HCT116 (cell line): Measurements from ENCODE around the gene PANK1. TPM values are rescaled to one million over a fixed set of nuclear protein-coding genes. Genes with fewer than 3 reads are reported as not detected.

Experiments used
- ATAC-seq: fragments of 200-7000 bp; cut with Tn5 transposase; 2 replicates; pipeline ENCODE4 v1.9.1; 2020; ENCODE audit warnings: mild to moderate bottlenecking, moderate library complexity
- BruUV-seq: library from RNA; stranded (reverse); fragments of 400-500 nt; replicated peaks from 2 replicates; lab custom pipeline; 2021; lab: Mats Ljungman, UMichigan
- CTCF ChIA-PET: fragments of 300-600 bp; sonication (Branson Sonifier 250); formaldehyde crosslinking; loops from one replicate; lab custom pipeline; 2021; ENCODE audit warnings: antibody characterized with exemption; lab: Charles Lee
- POLR2A ChIA-PET: fragments of 300-600, 350-600 bp; sonication (Branson Sonifier 250); formaldehyde crosslinking; loops from one replicate; lab custom pipeline; 2021; ENCODE audit warnings: antibody characterized with exemption; lab: Charles Lee
- RAD21 ChIA-PET, 2 experiments: fragments of 300-600 bp; sonication (Branson Sonifier 250); formaldehyde crosslinking; loops; one replicate each; lab custom pipeline; 2023; ENCODE audit warnings: low total read pairs in 2 of 2; ENCODE audit not compliant: uncharacterized antibody in 2 of 2, unreplicated experiment in 2 of 2, low non-redundant PET in 1 of 2; lab: Charles Lee
- DNase-seq: peaks from one replicate; pipeline ENCODE4 v3.0.0-alpha.2; 2010; ENCODE audit warnings: low read depth, low spot score
- H2AFZ ChIP-seq: fragments of 200-600 bp; shearing (Covaris generic), sonication (generic); 2 replicates; pipeline ENCODE4 v1.6.1; 2017; ENCODE audit warnings: low read depth, mixed run types, mixed read lengths, antibody characterized with exemption, low read length; ENCODE audit not compliant: poor library complexity, severe bottlenecking
- H3K27ac ChIP-seq: 2 replicates; pipeline ENCODE4 v1.5.1; 2012; ENCODE audit warnings: low read depth, low read length
- H3K27me3 ChIP-seq: fragments of 200-600 bp; sonication (generic); 2 replicates; pipeline ENCODE4 v1.6.1; 2016; ENCODE audit warnings: mixed run types, low read length, mixed read lengths; ENCODE audit not compliant: insufficient read depth
- H3K36me3 ChIP-seq, 2 experiments: fragments of 200-500 bp in 1 of 2; fragments of 200-600 bp in 1 of 2; sonication (Bioruptor generic) in 1 of 2; sonication (generic) in 1 of 2; 2 replicates each; pipeline versions ENCODE4 v1.5.1 to v1.6.1; 2014 to 2016; ENCODE audit warnings: low read length in 2 of 2, inconsistent platforms in 1 of 2, mixed read lengths in 1 of 2, mixed run types in 1 of 2; ENCODE audit not compliant: insufficient read depth in 2 of 2, control insufficient read depth in 1 of 2
- H3K4me1 ChIP-seq, 2 experiments: fragments of 200-600 bp in 1 of 2; sonication (generic) in 1 of 2; 2 replicates each; pipeline versions ENCODE4 v1.5.1 to v1.6.1; 2012 to 2017; ENCODE audit warnings: low read length in 2 of 2, inconsistent platforms in 1 of 2, mild to moderate bottlenecking in 1 of 2, mixed read lengths in 1 of 2, mixed run types in 1 of 2, moderate library complexity in 1 of 2; ENCODE audit not compliant: insufficient read depth in 2 of 2, control insufficient read depth in 1 of 2
- H3K4me2 ChIP-seq: fragments of 200-600 bp; sonication (generic); 2 replicates; pipeline ENCODE4 v1.6.1; 2017; ENCODE audit warnings: mixed run types, low read length, mixed read lengths
- H3K4me3 ChIP-seq, 2 experiments: fragments of 200-600 bp in 1 of 2; sonication (generic) in 1 of 2; replicated peaks in 1 of 2; 2 replicates each; pipeline ENCODE4 v1.5.1; 2011 to 2016; ENCODE audit warnings: low read length in 2 of 2, control low read depth in 1 of 2, low read depth in 1 of 2, mild to moderate bottlenecking in 1 of 2, mixed read lengths in 1 of 2, mixed run types in 1 of 2
- H3K79me2 ChIP-seq: fragments of 200-600 bp; sonication (generic); 2 replicates; pipeline ENCODE4 v1.6.1; 2017; ENCODE audit warnings: mild to moderate bottlenecking, mixed run types, low read length, moderate library complexity, mixed read lengths; ENCODE audit not compliant: insufficient read depth
- H3K9ac ChIP-seq: fragments of 200-600 bp; sonication (generic); 2 replicates; pipeline ENCODE4 v1.6.1; 2016; ENCODE audit warnings: low read length, mixed read lengths
- H3K9me2 ChIP-seq: fragments of 200-600 bp; sonication (generic), shearing (Covaris generic); 2 replicates; pipeline ENCODE4 v1.6.1; 2017; ENCODE audit warnings: mixed run types, mild to moderate bottlenecking, moderate library complexity; ENCODE audit not compliant: insufficient read depth
- H3K9me3 ChIP-seq, 2 experiments: fragments of 200-500 bp in 1 of 2; fragments of 200-600 bp in 1 of 2; sonication (Bioruptor generic) in 1 of 2; sonication (generic) in 1 of 2; 2 replicates each; pipeline ENCODE4 v1.6.1; 2014 to 2017; ENCODE audit warnings: low read length in 2 of 2, mixed read lengths in 2 of 2, inconsistent platforms in 1 of 2, low read depth in 1 of 2, mild to moderate bottlenecking in 1 of 2, mixed run types in 1 of 2, moderate library complexity in 1 of 2; ENCODE audit not compliant: control insufficient read depth in 1 of 2, insufficient read depth in 1 of 2
- H4K20me1 ChIP-seq: fragments of 200-600 bp; sonication (generic), shearing (Covaris generic); 2 replicates; pipeline ENCODE4 v1.6.1; 2017; ENCODE audit warnings: mixed run types, mild to moderate bottlenecking, moderate library complexity; ENCODE audit not compliant: insufficient read depth
- CEBPB ChIP-seq: IDR thresholded peaks from 2 replicates; pipeline ENCODE4 v1.6.1; 2012; ENCODE audit warnings: low read depth
- ELF1 ChIP-seq: IDR thresholded peaks from 2 replicates; pipeline ENCODE4 v1.6.1; 2012; ENCODE audit warnings: low read depth, borderline replicate concordance
- JUND ChIP-seq: IDR thresholded peaks from 2 replicates; pipeline ENCODE4 v1.6.1; 2012
- POLR2A ChIP-seq: IDR thresholded peaks from 2 replicates; pipeline ENCODE4 v1.7.0; 2011; ENCODE audit warnings: borderline replicate concordance; ENCODE audit not compliant: insufficient read depth, insufficient read length; ENCODE audit errors: extremely low read depth
- REST ChIP-seq: IDR thresholded peaks from 2 replicates; pipeline ENCODE4 v1.6.1; 2012; ENCODE audit warnings: low read depth
- SIN3A ChIP-seq: IDR thresholded peaks from 2 replicates; pipeline ENCODE4 v1.6.1; 2012; ENCODE audit warnings: low read depth
- SRF ChIP-seq: IDR thresholded peaks from 2 replicates; pipeline ENCODE4 v1.6.1; 2012; ENCODE audit warnings: low read depth
- ZNF274 ChIP-seq: fragments of 200-500 bp; sonication (Bioruptor generic); IDR thresholded peaks from 2 replicates; pipeline ENCODE4 v1.6.1; 2014; ENCODE audit warnings: mild to moderate bottlenecking, low read depth, low read length, inconsistent platforms
- intact Hi-C: fragments of 100-400 bp; cut with micrococcal nuclease; formaldehyde crosslinking; loops from 2 replicates; pipeline ENCODE4 v1.10.0; 2022
- total RNA-seq: library from RNA; stranded (reverse); gene quantifications from one replicate; pipeline ENCODE4 v1.2.1, GENCODE V29; 2021; ENCODE audit not compliant: unreplicated experiment
- TF ChIP-seq, protein P1 (sequence below): IDR thresholded peaks from 2 replicates; pipeline ENCODE4 v1.6.1; 2012
- TF ChIP-seq, protein P2 (sequence below): IDR thresholded peaks from 2 replicates; pipeline ENCODE4 v1.6.1; 2011; ENCODE audit warnings: mild to moderate bottlenecking, low read length, moderate library complexity; ENCODE audit not compliant: insufficient replicate concordance; ENCODE audit errors: extremely low read depth

PANK1 gene
- total RNA-seq, 1 experiment from 2014 or later: 6.4 TPM

DNA sequence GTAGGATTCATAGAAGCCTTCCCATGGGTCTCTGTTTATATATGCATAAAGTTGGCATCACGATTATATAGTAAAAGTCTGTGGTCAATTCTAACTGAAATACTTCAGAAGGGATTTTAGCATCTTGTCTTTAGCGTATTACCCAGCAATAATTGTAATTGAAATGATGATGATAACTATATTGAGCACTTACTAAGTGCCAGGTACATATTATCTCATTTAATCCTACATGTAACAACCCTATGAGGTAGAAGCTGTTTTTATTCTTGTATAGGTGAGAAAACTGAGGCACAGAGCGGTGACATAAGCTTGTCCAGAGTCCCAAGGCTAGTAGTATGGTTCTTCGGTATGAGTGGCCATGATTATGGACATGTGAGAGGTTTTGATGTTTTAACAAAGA is 33.8 kb downstream of the PANK1 start:
- TF ChIP-seq ELF1 (no peak), REST (no peak), SIN3A (no peak), POLR2A (no peak), CEBPB (no peak), JUND (no peak), SRF (no peak), ZNF274 (no peak)
- TF ChIP-seq, protein P1, sequence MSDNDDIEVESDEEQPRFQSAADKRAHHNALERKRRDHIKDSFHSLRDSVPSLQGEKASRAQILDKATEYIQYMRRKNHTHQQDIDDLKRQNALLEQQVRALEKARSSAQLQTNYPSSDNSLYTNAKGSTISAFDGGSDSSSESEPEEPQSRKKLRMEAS: no peak
- TF ChIP-seq, protein P2, sequence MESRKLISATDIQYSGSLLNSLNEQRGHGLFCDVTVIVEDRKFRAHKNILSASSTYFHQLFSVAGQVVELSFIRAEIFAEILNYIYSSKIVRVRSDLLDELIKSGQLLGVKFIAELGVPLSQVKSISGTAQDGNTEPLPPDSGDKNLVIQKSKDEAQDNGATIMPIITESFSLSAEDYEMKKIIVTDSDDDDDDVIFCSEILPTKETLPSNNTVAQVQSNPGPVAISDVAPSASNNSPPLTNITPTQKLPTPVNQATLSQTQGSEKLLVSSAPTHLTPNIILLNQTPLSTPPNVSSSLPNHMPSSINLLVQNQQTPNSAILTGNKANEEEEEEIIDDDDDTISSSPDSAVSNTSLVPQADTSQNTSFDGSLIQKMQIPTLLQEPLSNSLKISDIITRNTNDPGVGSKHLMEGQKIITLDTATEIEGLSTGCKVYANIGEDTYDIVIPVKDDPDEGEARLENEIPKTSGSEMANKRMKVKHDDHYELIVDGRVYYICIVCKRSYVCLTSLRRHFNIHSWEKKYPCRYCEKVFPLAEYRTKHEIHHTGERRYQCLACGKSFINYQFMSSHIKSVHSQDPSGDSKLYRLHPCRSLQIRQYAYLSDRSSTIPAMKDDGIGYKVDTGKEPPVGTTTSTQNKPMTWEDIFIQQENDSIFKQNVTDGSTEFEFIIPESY: no peak
- Histone ChIP-seq H3K4me2 (no peak overlapping the region), H4K20me1 (no peaks in the 10 kb centered on the region), H3K27me3 (no peaks in the 10 kb centered on the region), H2AFZ (no peak overlapping the region), H3K9me2 (no peaks in the 10 kb centered on the region), H3K27ac (no peak overlapping the region), H3K9me3 (no peaks in the 10 kb centered on the region), H3K4me1 (no peaks in the 10 kb centered on the region), H3K79me2 (no peaks in the 10 kb centered on the region), H3K36me3 (peaks cover 3% of the 10 kb centered on the region in 2 experiments; a peak in 1 of 4 replicates), H3K9ac (no peak overlapping the region), H3K4me3 (no peak overlapping the region)
- POLR2A ChIA-PET: no interaction called here
- CTCF ChIA-PET: no interaction called here
- no TSS peak for BruUV-seq
- intact Hi-C loops: no loop called here
- DNase-seq: no peak
- ATAC-seq: no peak
- RAD21 ChIA-PET: no interaction called here
